Loucy (cell line): ENCODE measurements around the gene AGK.

Experiments used
- CTCF ChIP-seq: fragments of 200-600 bp; sonication (generic); conservative IDR thresholded peaks from 2 replicates; pipeline ENCODE4 v1.5.1; 2014; ENCODE audit warnings: mild to moderate bottlenecking, antibody characterized with exemption, low read length
- EZH2phosphoT487 ChIP-seq: fragments of 200-600 bp; IDR thresholded peaks from 2 replicates; pipeline ENCODE4 v1.6.1; 2018; ENCODE audit warnings: antibody characterized with exemption, mild to moderate bottlenecking, moderate library complexity, borderline replicate concordance

GRCh38 chr7:141630621-141631020, 79.4 kb downstream of the AGK start:
- no peak for TF ChIP-seq CTCF
- no peak for TF ChIP-seq EZH2phosphoT487
